Body of pancreas (tissue), 4 donors: ENCODE data around the gene IRF2. TPM values are rescaled to one million over a fixed set of nuclear protein-coding genes. Genes with fewer than 3 reads are reported as not detected.

Experiments used
- ATAC-seq: fragments of 150-250 bp; one replicate; pipeline ENCODE4 v1.9.1; 2016
- DNase-seq, 4 donors: peaks; one replicate each; pipeline ENCODE4 v3.0.0-alpha.2; 2019
- H3K27ac ChIP-seq, 4 donors: fragments of 200-600 bp; sonication (generic); 1 replicate in 3 of 4; 2 replicates in 1 of 4; pipeline versions ENCODE4 v1.5.1 to v1.6.1; 2016 to 2019; ENCODE audit warnings: mild to moderate bottlenecking in 1 of 4, mixed read lengths in 1 of 4, moderate library complexity in 1 of 4
- H3K27me3 ChIP-seq, 2 donors: fragments of 200-600 bp; sonication (generic); one replicate each; pipeline ENCODE4 v1.6.0; 2016; ENCODE audit warnings: mild to moderate bottlenecking in 1 of 2
- H3K36me3 ChIP-seq, 2 donors: fragments of 200-600 bp; sonication (generic); replicated peaks in 1 of 2; 2 replicates each; pipeline ENCODE4 v1.5.1; 2016; ENCODE audit warnings: low read depth in 2 of 2; ENCODE audit not compliant: insufficient read depth in 1 of 2
- H3K4me1 ChIP-seq: fragments of 200-600 bp; sonication (generic); one replicate; pipeline ENCODE4 v1.6.0; 2016
- H3K4me3 ChIP-seq, 2 donors: fragments of 200-600 bp; sonication (generic); 1 replicate in 1 of 2; 2 replicates in 1 of 2; pipeline ENCODE4 v1.5.1; 2016 to 2019
- H3K9me3 ChIP-seq, 3 donors: fragments of 200-600 bp; sonication (generic); 1 replicate in 2 of 3; 2 replicates in 1 of 3; pipeline ENCODE4 v1.5.1; 2016
- CTCF ChIP-seq, 7 experiments: fragments of 450-650 bp in 4 of 7; fragments of 200-600 bp in 3 of 7; sonication (generic) in 3 of 7; IDR thresholded peaks; one replicate each; pipeline ENCODE4 v1.5.1; 2016 to 2019; ENCODE audit warnings: antibody characterized with exemption in 7 of 7
- POLR2A ChIP-seq, 3 donors: fragments of 450-650 bp; IDR thresholded peaks; one replicate each; pipeline ENCODE4 v1.6.1; 2016; ENCODE audit warnings: antibody characterized with exemption in 3 of 3, mild to moderate bottlenecking in 2 of 3
- WGBS, 2 donors: methylation state at CpG; one replicate each; pipeline ENCODE4 v1.1.5; 2017; 5-methylcytosine and 5-hydroxymethylcytosine counted together
- intact Hi-C: fragments of 100-400 bp; cut with DNase I; formaldehyde crosslinking; loops from one replicate; pipeline ENCODE4 v1.15.1; 2023
- total RNA-seq, 2 donors: library from RNA; depleted of rRNA; stranded (reverse); fragments of >200 nt; gene quantifications; one replicate each; pipeline ENCODE4 v1.1.0, GENCODE V29; 2016

The IRF2 gene
- total RNA-seq, 2 donors from 2014 or later: 12.5 to 14.5 TPM

- Histone ChIP-seq H3K9me3 (no peaks in the 10 kb centered on the region), H3K27ac (peak overlapping the region in 2 of 4 donors; percentile 1 to 15), H3K27me3 (no peaks in the 10 kb centered on the region), H3K4me1 (no peaks in the 10 kb centered on the region), H3K4me3 (no peak overlapping the region), H3K36me3 (peaks cover 0 to 6% of the 10 kb centered on the region in 2 donors)
- DNase-seq (no peak), ATAC-seq (no peak)
- TF ChIP-seq POLR2A (IDR thresholded peaks at IDR 0.05) (no peak), CTCF (IDR thresholded peaks at IDR 0.05) (no peak)
- WGBS, 2 donors: 95% methylated on average over 22 to 24 of the region's 24 CpGs
- intact Hi-C loops: no loop called here
These were observed 75.4 kb downstream of the IRF2 start for GRCh38 chr4:184398741-184399511.

- Histone ChIP-seq H3K4me1 (no peaks in the 10 kb centered on the region), H3K4me3 (no peak overlapping the region), H3K27ac (no peak overlapping the region), H3K9me3 (no peaks in the 10 kb centered on the region), H3K27me3 (no peaks in the 10 kb centered on the region), H3K36me3 (peaks cover 0 to 6% of the 10 kb centered on the region in 2 donors)
- TF ChIP-seq POLR2A (IDR thresholded peaks at IDR 0.05): no peak
- TF ChIP-seq CTCF (IDR thresholded peaks at IDR 0.05): no peak
- DNase-seq: no peak
- no peak for ATAC-seq
- 58 to 67% methylated on average over 6 of the region's 6 CpGs for WGBS, 2 donors
- intact Hi-C loops: no loop called here
These were observed 76.7 kb downstream of the IRF2 start for GRCh38 chr4:184397516-184398163.

GRCh38 chr4:184396570-184397515, 77.5 kb downstream of the IRF2 start:
- H3K36me3 ChIP-seq: peaks cover 0 to 7% of the 10 kb centered on the region in 2 donors
- ATAC-seq: no peak
- TF ChIP-seq POLR2A (IDR thresholded peaks at IDR 0.05) (no peak), CTCF (IDR thresholded peaks at IDR 0.05) (no peak)
- no peaks in the 10 kb centered on the region for H3K27me3 ChIP-seq
- no peak for DNase-seq
- H3K4me3 ChIP-seq: no peak overlapping the region
- 78 to 86% methylated on average over 15 of the region's 15 CpGs for WGBS, 2 donors
- H3K9me3 ChIP-seq: no peaks in the 10 kb centered on the region
- intact Hi-C loops: no loop called here
- no peak overlapping the region for H3K27ac ChIP-seq
- H3K4me1 ChIP-seq: no peaks in the 10 kb centered on the region

GRCh38 chr4:184395971-184396391, 78.4 kb downstream of the IRF2 start:
- Histone ChIP-seq H3K9me3 (no peaks in the 10 kb centered on the region), H3K27ac (no peak overlapping the region), H3K36me3 (peaks cover 0 to 12% of the 10 kb centered on the region in 2 donors), H3K4me1 (no peaks in the 10 kb centered on the region), H3K27me3 (no peaks in the 10 kb centered on the region), H3K4me3 (no peak overlapping the region)
- 91 to 97% methylated on average over 14 of the region's 14 CpGs for WGBS, 2 donors
- DNase-seq (no peak), ATAC-seq (no peak)
- intact Hi-C loops: no loop called here
- no peak for TF ChIP-seq POLR2A (IDR thresholded peaks at IDR 0.05)
- no peak for TF ChIP-seq CTCF (IDR thresholded peaks at IDR 0.05)
